HepG2 (cell line): Measurements from ENCODE around the gene DENND4B. TPM values are rescaled to one million over a fixed set of nuclear protein-coding genes. Genes with fewer than 3 reads are reported as not detected.
A peak's percentile ranks its signal among the peaks of the same experiment; 100 is the strongest.

Experiments used
- ARHGAP35 ChIP-seq: sonication (generic); formaldehyde crosslinking; IDR thresholded peaks from 2 replicates; pipeline ENCODE4 v1.9.0; 2022; ENCODE audit warnings: mild to moderate bottlenecking, inconsistent platforms, moderate library complexity, missing genetic modification reagents, borderline replicate concordance
- ATAD3A ChIP-seq: sonication (generic); formaldehyde crosslinking; IDR thresholded peaks from 2 replicates; pipeline ENCODE4 v1.4.0; 2020; ENCODE audit warnings: missing genetic modification reagents
- FOXK1 ChIP-seq: sonication (generic); formaldehyde crosslinking; IDR thresholded peaks from 2 replicates; pipeline ENCODE4 v1.4.0; 2020; ENCODE audit warnings: low read depth, missing genetic modification reagents, borderline replicate concordance
- GLI4 ChIP-seq: sonication (generic); formaldehyde crosslinking; IDR thresholded peaks from 2 replicates; pipeline ENCODE4 v1.5.1; 2020; ENCODE audit warnings: missing genetic modification reagents, mild to moderate bottlenecking, moderate library complexity, borderline replicate concordance
- HNF4A ChIP-seq: sonication (generic); formaldehyde crosslinking; IDR thresholded peaks from 2 replicates; pipeline ENCODE4 v1.4.0; 2020; ENCODE audit warnings: missing genetic modification reagents
- HNF4G ChIP-seq, 2 experiments: sonication (generic) in 1 of 2; formaldehyde crosslinking in 1 of 2; IDR thresholded peaks; 2 replicates each; pipeline versions ENCODE4 v1.4.0 to v1.6.1; 2011 to 2020; ENCODE audit warnings: borderline replicate concordance in 2 of 2, low read depth in 2 of 2, mild to moderate bottlenecking in 2 of 2, low read length in 1 of 2, missing genetic modification reagents in 1 of 2, moderate library complexity in 1 of 2
- NR2F1 ChIP-seq, 2 experiments: fragments of 450-650 bp in 1 of 2; formaldehyde crosslinking in 1 of 2; IDR thresholded peaks; 2 replicates each; pipeline versions ENCODE4 v1.5.0 to v1.6.1; 2016 to 2020; ENCODE audit warnings: mild to moderate bottlenecking in 1 of 2, missing compliant biosample characterization in 1 of 2, missing genetic modification reagents in 1 of 2, moderate library complexity in 1 of 2
- PAWR ChIP-seq: sonication (generic); formaldehyde crosslinking; IDR thresholded peaks from 2 replicates; pipeline ENCODE4 v1.4.0; 2020; ENCODE audit warnings: missing genetic modification reagents, mild to moderate bottlenecking, borderline replicate concordance
- PHF5A ChIP-seq: IDR thresholded peaks from one replicate; pipeline ENCODE4 v1.6.1; 2018; ENCODE audit warnings: low read depth, missing genetic modification reagents; ENCODE audit not compliant: unreplicated experiment
- POGK ChIP-seq: sonication (generic); formaldehyde crosslinking; conservative IDR thresholded peaks from 2 replicates; pipeline ENCODE4 v1.8.0; 2022; ENCODE audit warnings: mild to moderate bottlenecking, moderate library complexity, missing genetic modification reagents
- POLR2A ChIP-seq, 2 experiments: IDR thresholded peaks; 2 replicates each; pipeline ENCODE4 v1.6.1; 2011; ENCODE audit warnings: low read depth in 2 of 2, low read length in 2 of 2, mild to moderate bottlenecking in 1 of 2, moderate library complexity in 1 of 2; ENCODE audit not compliant: insufficient read depth in 1 of 2
- RBFOX2 ChIP-seq: fragments of 200-400 bp; formaldehyde crosslinking; IDR thresholded peaks from 2 replicates; pipeline ENCODE4 v1.6.1; 2017; ENCODE audit warnings: low read depth, mild to moderate bottlenecking, low read length
- SMC3 ChIP-seq: IDR thresholded peaks from 2 replicates; pipeline ENCODE4 v1.6.1; 2011; ENCODE audit warnings: low read length, improper control_type of control experiment
- SMYD3 ChIP-seq: sonication (generic); formaldehyde crosslinking; IDR thresholded peaks from 2 replicates; pipeline ENCODE4 v1.8.1; 2023; ENCODE audit warnings: mild to moderate bottlenecking, missing genetic modification reagents
- ZBTB20 ChIP-seq: sonication (generic); formaldehyde crosslinking; IDR thresholded peaks from 2 replicates; pipeline ENCODE4 v1.8.1; 2023; ENCODE audit warnings: missing genetic modification reagents, low read depth, mild to moderate bottlenecking, borderline replicate concordance
- ZFP62 ChIP-seq: sonication (generic); formaldehyde crosslinking; IDR thresholded peaks from 2 replicates; pipeline ENCODE4 v1.4.0; 2020; ENCODE audit warnings: missing genetic modification reagents
- ZNF619 ChIP-seq: sonication (generic); formaldehyde crosslinking; IDR thresholded peaks from 2 replicates; pipeline ENCODE4 v1.4.0; 2020; ENCODE audit warnings: mild to moderate bottlenecking, missing genetic modification reagents
- polyA plus RNA-seq, 8 experiments: library from polyadenylated mRNA; depleted of rRNA in 3 of 8; stranded (reverse) in 7 of 8; unstranded in 1 of 8; fragments of >200 nt; fragmentation: Illumina TruSeq in 4 of 8; extraction: Trizol in 4 of 8; gene quantifications; 2 replicates each; pipeline versions ENCODE4 v1.2.1 to v1.2.3, GENCODE V29; 2011 to 2016; ENCODE audit warnings: low read depth in 4 of 8, missing spikeins in 1 of 8, mixed read lengths in 1 of 8; ENCODE audit not compliant: insufficient read depth in 1 of 8
- total RNA-seq, 5 experiments: library from RNA; depleted of rRNA; stranded (reverse); fragments of >200 nt; fragmentation: Illumina TruSeq; extraction: Trizol; gene quantifications; 2 replicates each; pipeline ENCODE4 v1.2.3, GENCODE V29; 2016; ENCODE audit warnings: low read depth in 1 of 5
- TF ChIP-seq, protein P1 (sequence below): sonication (generic); IDR thresholded peaks from 2 replicates; pipeline ENCODE4 v1.6.1; 2016; ENCODE audit warnings: low read depth, borderline replicate concordance
- TF ChIP-seq, protein P2 (sequence below): sonication (generic); formaldehyde crosslinking; IDR thresholded peaks from 2 replicates; pipeline ENCODE4 v1.4.0; 2020; ENCODE audit warnings: missing genetic modification reagents, mild to moderate bottlenecking, borderline replicate concordance
- TF ChIP-seq, protein P3 (sequence below): fragments of 450-650 bp; IDR thresholded peaks from 2 replicates; pipeline ENCODE4 v1.6.1; 2017

DENND4B gene
- total and polyA plus RNA-seq, 2 of the 13 experiments (the other 11 are each of a cell fraction or from before 2014, with no cell fraction given): 15.1 to 20.3 TPM

- TF ChIP-seq ZNF619 (CRISPR knock-in tag) (no peak), POGK (CRISPR knock-in tag) (no peak), ZBTB20 (CRISPR knock-in tag) (no peak), ATAD3A (no peak), HNF4A (CRISPR knock-in tag) (no peak), SMC3 (no peak), FOXK1 (no peak), ARHGAP35 (CRISPR knock-in tag) (no peak), ZFP62 (CRISPR knock-in tag) (no peak), SMYD3 (no peak), RBFOX2 (peak; percentile 79), POLR2A (IDR thresholded peaks at IDR 0.05; ENCODE audit: insufficient read depth in 1 of 2, low read depth in 2 of 2, low read length in 2 of 2) (peak; percentile 57), PHF5A (CRISPR knock-in tag) (no peak), NR2F1 (CRISPR knock-in tag; IDR thresholded peaks at IDR 0.05) (no peak), HNF4G (IDR thresholded peaks at IDR 0.05; ENCODE audit: borderline replicate concordance, low read depth, low read length) (peak; percentile 5), HNF4G (CRISPR knock-in tag; IDR thresholded peaks at IDR 0.05; ENCODE audit: borderline replicate concordance, low read depth) (no peak), PAWR (no peak), GLI4 (CRISPR knock-in tag) (no peak)
- TF ChIP-seq, protein P1, sequence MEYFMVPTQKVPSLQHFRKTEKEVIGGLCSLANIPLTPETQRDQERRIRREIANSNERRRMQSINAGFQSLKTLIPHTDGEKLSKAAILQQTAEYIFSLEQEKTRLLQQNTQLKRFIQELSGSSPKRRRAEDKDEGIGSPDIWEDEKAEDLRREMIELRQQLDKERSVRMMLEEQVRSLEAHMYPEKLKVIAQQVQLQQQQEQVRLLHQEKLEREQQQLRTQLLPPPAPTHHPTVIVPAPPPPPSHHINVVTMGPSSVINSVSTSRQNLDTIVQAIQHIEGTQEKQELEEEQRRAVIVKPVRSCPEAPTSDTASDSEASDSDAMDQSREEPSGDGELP: peak; percentile 67; the same call in 1 of the 2 replicates
- TF ChIP-seq, protein P2, sequence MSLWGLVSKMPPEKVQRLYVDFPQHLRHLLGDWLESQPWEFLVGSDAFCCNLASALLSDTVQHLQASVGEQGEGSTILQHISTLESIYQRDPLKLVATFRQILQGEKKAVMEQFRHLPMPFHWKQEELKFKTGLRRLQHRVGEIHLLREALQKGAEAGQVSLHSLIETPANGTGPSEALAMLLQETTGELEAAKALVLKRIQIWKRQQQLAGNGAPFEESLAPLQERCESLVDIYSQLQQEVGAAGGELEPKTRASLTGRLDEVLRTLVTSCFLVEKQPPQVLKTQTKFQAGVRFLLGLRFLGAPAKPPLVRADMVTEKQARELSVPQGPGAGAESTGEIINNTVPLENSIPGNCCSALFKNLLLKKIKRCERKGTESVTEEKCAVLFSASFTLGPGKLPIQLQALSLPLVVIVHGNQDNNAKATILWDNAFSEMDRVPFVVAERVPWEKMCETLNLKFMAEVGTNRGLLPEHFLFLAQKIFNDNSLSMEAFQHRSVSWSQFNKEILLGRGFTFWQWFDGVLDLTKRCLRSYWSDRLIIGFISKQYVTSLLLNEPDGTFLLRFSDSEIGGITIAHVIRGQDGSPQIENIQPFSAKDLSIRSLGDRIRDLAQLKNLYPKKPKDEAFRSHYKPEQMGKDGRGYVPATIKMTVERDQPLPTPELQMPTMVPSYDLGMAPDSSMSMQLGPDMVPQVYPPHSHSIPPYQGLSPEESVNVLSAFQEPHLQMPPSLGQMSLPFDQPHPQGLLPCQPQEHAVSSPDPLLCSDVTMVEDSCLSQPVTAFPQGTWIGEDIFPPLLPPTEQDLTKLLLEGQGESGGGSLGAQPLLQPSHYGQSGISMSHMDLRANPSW: no peak
- TF ChIP-seq, protein P3, sequence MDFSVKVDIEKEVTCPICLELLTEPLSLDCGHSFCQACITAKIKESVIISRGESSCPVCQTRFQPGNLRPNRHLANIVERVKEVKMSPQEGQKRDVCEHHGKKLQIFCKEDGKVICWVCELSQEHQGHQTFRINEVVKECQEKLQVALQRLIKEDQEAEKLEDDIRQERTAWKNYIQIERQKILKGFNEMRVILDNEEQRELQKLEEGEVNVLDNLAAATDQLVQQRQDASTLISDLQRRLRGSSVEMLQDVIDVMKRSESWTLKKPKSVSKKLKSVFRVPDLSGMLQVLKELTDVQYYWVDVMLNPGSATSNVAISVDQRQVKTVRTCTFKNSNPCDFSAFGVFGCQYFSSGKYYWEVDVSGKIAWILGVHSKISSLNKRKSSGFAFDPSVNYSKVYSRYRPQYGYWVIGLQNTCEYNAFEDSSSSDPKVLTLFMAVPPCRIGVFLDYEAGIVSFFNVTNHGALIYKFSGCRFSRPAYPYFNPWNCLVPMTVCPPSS: no peak
These were observed 510 bp downstream of the DENND4B start (continued) for GRCh38 chr1:153945795-153946621.
